Right atrium auricular region (tissue), 2 donors: Measurements from ENCODE around the gene MAD2L1BP. TPM values are rescaled to one million over a fixed set of nuclear protein-coding genes. Genes with fewer than 3 reads are reported as not detected.
A peak's percentile ranks its signal among the peaks of the same experiment; 100 is the strongest.
"Not testable (repeated sequence)": the region's sequence is repeated elsewhere in the genome, so short reads cannot be mapped to it uniquely, and the experiment has no call there.

Source experiments
- DNase-seq: peaks from one replicate; pipeline ENCODE4 v3.0.0-alpha.2; 2019; ENCODE audit warnings: low spot score
- H3K27ac ChIP-seq, 2 donors: fragments of 200-600 bp; sonication (generic); 1 replicate in 1 of 2; 2 replicates in 1 of 2; pipeline ENCODE4 v1.5.1; 2016 to 2019
- H3K27me3 ChIP-seq, 2 donors: fragments of 200-600 bp; sonication (generic); one replicate each; pipeline versions ENCODE4 v1.5.1 to v1.6.0; 2017 to 2019
- H3K36me3 ChIP-seq: fragments of 200-600 bp; sonication (generic); one replicate; pipeline ENCODE4 v1.5.1; 2016
- H3K4me1 ChIP-seq, 2 donors: fragments of 200-600 bp; sonication (generic); one replicate each; pipeline versions ENCODE4 v1.5.1 to v1.6.0; 2017 to 2019
- H3K4me3 ChIP-seq, 2 donors: fragments of 200-600 bp; sonication (generic); 1 replicate in 1 of 2; 2 replicates in 1 of 2; pipeline ENCODE4 v1.5.1; 2017 to 2019; ENCODE audit warnings: mild to moderate bottlenecking in 1 of 2, moderate library complexity in 1 of 2
- H3K9me3 ChIP-seq, 2 donors: fragments of 200-600 bp; sonication (generic); one replicate each; pipeline ENCODE4 v1.5.1; 2019
- total RNA-seq, 2 donors: library from RNA; depleted of rRNA; stranded (reverse); fragments of >200 nt; gene quantifications; one replicate each; pipeline ENCODE4 v1.1.0, GENCODE V29; 2016
- TF ChIP-seq, protein P1 (sequence below), 2 donors: fragments of 200-600 bp; sonication (generic); IDR thresholded peaks; one replicate each; pipeline ENCODE4 v1.5.1; 2019; ENCODE audit warnings: antibody characterized with exemption in 2 of 2

MAD2L1BP gene
- total RNA-seq, 2 donors from 2014 or later: 22.8 to 28.2 TPM

DNA sequence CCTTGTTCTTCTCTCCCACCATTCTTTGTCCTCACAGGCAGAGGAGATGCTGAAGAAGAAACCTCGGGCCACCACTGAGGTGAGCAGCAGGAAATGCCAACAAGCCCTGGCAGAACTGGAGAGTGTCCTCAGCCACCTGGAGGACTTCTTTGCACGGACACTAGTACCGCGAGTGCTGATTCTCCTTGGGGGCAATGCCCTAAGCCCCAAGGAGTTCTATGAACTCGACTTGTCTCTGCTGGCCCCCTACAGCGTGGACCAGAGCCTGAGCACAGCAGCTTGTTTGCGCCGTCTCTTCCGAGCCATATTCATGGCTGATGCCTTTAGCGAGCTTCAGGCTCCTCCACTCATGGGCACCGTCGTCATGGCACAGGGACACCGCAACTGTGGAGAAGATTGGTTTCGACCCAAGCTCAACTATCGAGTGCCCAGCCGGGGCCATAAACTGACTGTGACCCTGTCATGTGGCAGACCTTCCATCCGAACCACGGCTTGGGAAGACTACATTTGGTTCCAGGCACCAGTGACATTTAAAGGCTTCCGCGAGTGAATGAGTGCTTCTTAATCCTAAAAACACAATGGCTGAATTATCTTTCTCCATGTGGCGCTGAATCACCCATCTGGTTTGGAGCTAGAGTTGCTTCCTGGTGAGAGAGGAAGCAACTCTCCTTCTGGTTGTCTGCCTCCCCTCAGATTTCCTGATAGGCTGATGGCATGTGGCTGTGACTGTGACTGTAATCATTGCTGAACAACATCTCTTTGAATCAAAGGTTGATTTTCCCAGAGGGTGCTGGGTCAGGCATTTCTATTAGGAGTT is 4.6 kb downstream of the MAD2L1BP start:
- no peak overlapping the region for H3K4me3 ChIP-seq
- H3K27me3 ChIP-seq: no peaks in the 10 kb centered on the region
- TF ChIP-seq, protein P1, sequence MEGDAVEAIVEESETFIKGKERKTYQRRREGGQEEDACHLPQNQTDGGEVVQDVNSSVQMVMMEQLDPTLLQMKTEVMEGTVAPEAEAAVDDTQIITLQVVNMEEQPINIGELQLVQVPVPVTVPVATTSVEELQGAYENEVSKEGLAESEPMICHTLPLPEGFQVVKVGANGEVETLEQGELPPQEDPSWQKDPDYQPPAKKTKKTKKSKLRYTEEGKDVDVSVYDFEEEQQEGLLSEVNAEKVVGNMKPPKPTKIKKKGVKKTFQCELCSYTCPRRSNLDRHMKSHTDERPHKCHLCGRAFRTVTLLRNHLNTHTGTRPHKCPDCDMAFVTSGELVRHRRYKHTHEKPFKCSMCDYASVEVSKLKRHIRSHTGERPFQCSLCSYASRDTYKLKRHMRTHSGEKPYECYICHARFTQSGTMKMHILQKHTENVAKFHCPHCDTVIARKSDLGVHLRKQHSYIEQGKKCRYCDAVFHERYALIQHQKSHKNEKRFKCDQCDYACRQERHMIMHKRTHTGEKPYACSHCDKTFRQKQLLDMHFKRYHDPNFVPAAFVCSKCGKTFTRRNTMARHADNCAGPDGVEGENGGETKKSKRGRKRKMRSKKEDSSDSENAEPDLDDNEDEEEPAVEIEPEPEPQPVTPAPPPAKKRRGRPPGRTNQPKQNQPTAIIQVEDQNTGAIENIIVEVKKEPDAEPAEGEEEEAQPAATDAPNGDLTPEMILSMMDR (IDR thresholded peaks at IDR 0.05): no peak
- no peaks in the 10 kb centered on the region for H3K9me3 ChIP-seq
- no peak for DNase-seq
- no peak overlapping the region for H3K27ac ChIP-seq
- H3K36me3 ChIP-seq: peaks cover 36% of the 10 kb centered on the region
- H3K4me1 ChIP-seq: peaks cover 0 to 50% of the 10 kb centered on the region in 2 donors

DNA sequence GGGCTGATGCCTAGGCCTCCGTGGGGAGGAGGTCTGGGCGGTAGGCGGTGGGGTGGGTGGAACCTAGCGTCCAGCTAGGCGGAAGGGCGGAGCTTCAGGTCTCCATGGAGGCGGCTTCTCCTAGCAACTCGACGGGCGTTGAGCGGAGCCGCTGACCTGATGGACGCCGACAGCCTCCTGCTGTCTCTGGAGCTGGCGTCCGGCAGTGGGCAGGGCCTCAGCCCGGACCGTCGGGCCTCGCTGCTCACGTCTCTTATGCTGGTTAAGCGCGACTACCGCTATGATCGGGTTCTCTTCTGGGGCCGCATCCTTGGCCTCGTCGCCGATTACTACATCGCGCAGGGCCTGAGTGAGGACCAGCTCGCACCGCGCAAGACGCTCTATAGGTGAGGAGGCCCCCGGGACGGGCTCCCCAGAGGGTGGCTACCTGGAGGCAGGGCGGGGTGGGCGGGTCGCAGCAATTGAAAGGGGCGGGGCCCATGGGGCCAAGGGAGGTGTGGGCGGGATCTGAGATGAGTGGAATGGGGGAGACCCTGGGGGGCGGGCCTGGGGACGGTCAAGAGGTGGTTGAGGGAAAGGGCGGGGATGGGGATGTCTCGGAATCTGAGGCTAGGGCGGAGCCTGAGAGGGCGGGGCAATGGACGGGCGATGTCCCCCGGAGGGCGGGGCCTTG is 9.4 kb downstream of the MAD2L1BP start, which contains the start of gene RSPH9:
TSS of gene RSPH9 (plus strand) at position 97 of the 673 bp plus-strand sequence. CDS start at position 160, 63 bp downstream.
- TF ChIP-seq, protein P1 (IDR thresholded peaks at IDR 0.05): no peak
- H3K27me3 ChIP-seq: no peaks in the 10 kb centered on the region

DNA sequence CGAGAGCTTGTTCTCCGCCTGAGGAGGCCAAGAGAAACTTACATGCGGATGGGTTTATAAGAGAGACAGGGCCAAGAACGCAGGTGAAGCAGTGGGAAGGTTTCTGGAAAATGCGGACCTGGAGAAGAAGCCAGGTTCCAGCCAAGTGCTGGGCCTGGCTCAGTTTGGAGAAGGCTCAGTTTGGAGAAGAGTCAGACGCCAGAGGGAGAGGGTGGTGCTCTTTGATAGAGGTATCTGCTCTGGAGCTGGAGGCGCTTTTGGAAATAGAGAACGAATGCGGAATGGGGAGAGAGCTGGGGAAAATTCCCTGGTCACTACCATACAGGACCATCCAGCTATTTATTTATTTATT is 9.9 kb downstream of the MAD2L1BP start:
- DNase-seq: no peak
- no peaks in the 10 kb centered on the region for H3K27me3 ChIP-seq
- peaks cover 0 to 17% of the 10 kb centered on the region in 2 donors for H3K4me1 ChIP-seq
- H3K4me3 ChIP-seq: peak overlapping the region; percentile 46 to 63
- TF ChIP-seq, protein P1 (IDR thresholded peaks at IDR 0.05): no peak
- H3K36me3 ChIP-seq: peaks cover 19% of the 10 kb centered on the region
- H3K27ac ChIP-seq: no peak overlapping the region
- no peaks in the 10 kb centered on the region for H3K9me3 ChIP-seq

More for the DNA sequence above, 9.4 kb downstream of the MAD2L1BP start, which contains the start of gene RSPH9:
- H3K4me1 ChIP-seq: peaks cover 0 to 17% of the 10 kb centered on the region in 2 donors
- DNase-seq: no peak
- H3K4me3 ChIP-seq: peak within 1 kb of the TSS; percentile 46 to 63
- peak within 1 kb of the TSS; percentile 12 to 29 for H3K27ac ChIP-seq
- no peaks in the 10 kb centered on the region for H3K9me3 ChIP-seq
- peaks cover 24% of the 10 kb centered on the region for H3K36me3 ChIP-seq

DNA sequence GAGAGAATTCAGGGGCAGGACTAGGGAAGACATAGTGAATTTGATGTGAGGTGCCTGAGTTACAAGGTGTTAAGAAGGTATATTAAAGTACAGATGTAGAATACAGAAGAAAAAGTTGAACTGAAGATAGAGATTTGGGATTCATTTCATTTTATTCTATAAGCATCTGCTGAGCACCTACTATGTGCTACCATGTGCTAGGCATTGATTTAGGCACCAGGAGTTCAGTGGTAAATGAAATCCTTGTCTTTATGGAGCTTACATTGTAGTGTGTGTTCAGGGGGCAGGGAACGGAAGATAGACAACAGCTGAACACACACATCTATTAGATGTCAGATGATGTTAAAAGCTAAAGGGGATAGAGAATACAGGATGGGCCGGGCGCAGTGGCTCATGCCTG is 12.0 kb downstream of the MAD2L1BP start:
- TF ChIP-seq, protein P1 (IDR thresholded peaks at IDR 0.05): no peak
- Histone ChIP-seq H3K4me3 (no peak overlapping the region), H3K27ac (no peak overlapping the region), H3K9me3 (no peaks in the 10 kb centered on the region), H3K27me3 (no peaks in the 10 kb centered on the region), H3K4me1 (peaks cover 0 to 17% of the 10 kb centered on the region in 2 donors), H3K36me3 (peaks cover 3% of the 10 kb centered on the region)
- no peak for DNase-seq

DNA sequence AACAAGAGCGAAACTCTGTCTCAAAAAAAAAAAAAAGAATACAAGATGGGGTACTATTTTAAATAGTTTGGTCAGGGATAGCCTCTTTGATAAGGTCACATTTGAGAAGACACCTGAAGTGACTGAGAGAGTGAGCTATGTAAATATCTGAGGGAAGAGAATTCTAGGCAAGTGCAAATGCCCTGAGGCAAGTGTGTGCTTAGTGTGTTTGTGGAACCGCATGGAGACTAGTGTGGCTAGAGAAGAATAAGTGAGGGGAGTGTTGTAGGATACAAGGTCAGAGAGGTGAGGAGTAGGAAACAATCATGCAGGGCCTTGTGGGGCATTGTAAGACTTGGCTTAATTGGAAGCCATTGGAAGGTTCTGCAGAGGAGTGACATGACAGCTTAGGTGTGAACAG is 12.6 kb downstream of the MAD2L1BP start:
- Histone ChIP-seq H3K9me3 (no peaks in the 10 kb centered on the region), H3K4me1 (peaks cover 0 to 17% of the 10 kb centered on the region in 2 donors), H3K36me3 (no peaks in the 10 kb centered on the region), H3K4me3 (no peak overlapping the region), H3K27ac (no peak overlapping the region), H3K27me3 (no peaks in the 10 kb centered on the region)
- TF ChIP-seq, protein P1 (IDR thresholded peaks at IDR 0.05): no peak
- DNase-seq: no peak

DNA sequence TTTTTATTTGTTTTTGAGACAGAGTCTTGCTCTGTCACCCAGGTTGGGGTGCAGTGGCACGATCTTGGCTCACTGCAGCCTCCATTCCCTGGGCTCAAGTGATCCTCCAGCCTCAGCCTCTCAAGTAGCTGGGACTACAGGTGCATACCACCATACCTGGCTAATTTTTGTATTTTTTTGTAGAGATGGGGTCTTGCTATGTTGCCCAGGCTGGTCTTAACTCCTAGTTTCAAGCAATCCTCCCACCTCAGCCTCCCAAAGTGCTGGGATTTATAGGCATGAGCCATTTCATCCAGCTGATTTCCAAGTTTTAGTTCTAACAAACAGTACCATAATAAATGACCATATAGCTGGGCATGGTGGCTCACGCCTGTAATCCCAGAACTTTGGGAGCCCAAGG is 17.2 kb downstream of the MAD2L1BP start:
- H3K27ac ChIP-seq: not testable (repeated sequence)

More for the DNA sequence above, 17.2 kb downstream of the MAD2L1BP start:
- not testable (repeated sequence) for DNase-seq, H3K4me1 ChIP-seq, H3K4me3 ChIP-seq, H3K27me3 ChIP-seq, H3K36me3 ChIP-seq, H3K9me3 ChIP-seq
